OCI-LY1 (cell line): ENCODE data around the gene KCTD18.

Source experiments
- EZH2 ChIP-seq: fragments of 200-600 bp; sonication (generic), shearing (Covaris generic); IDR thresholded peaks from 2 replicates; pipeline ENCODE4 v1.8.0; 2017; ENCODE audit warnings: borderline replicate concordance, mixed run types, mild to moderate bottlenecking, antibody characterized with exemption, low read length, moderate library complexity, mixed read lengths
- TF ChIP-seq, protein P1 (sequence below): fragments of 200-600 bp; sonication (generic), shearing (Covaris generic); IDR thresholded peaks from 2 replicates; pipeline ENCODE4 v1.5.1; 2017; ENCODE audit warnings: mild to moderate bottlenecking, antibody characterized with exemption, low read length, moderate library complexity, mixed read lengths

DNA sequence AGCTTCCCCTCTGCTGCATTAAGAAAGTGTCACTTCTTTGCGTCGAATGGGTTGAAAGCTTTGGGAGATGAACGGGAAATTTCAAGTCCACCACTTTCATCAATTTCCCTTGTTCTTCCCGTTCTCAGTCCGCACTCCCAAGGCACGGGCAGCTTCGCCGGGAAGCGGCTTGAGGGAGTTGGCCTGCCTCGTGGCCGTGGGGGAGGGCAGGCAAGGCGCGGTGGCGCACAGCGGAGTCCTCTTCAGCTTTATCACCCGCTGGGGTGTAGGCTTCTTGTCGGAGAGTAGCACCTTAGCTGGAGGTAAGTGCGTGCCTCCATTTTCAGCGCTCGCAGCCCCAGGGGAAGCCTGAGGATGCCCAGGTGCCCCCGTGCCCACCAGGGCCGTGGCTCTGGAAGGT, 19.9 kb downstream of the KCTD18 start:
- TF ChIP-seq, protein P1, sequence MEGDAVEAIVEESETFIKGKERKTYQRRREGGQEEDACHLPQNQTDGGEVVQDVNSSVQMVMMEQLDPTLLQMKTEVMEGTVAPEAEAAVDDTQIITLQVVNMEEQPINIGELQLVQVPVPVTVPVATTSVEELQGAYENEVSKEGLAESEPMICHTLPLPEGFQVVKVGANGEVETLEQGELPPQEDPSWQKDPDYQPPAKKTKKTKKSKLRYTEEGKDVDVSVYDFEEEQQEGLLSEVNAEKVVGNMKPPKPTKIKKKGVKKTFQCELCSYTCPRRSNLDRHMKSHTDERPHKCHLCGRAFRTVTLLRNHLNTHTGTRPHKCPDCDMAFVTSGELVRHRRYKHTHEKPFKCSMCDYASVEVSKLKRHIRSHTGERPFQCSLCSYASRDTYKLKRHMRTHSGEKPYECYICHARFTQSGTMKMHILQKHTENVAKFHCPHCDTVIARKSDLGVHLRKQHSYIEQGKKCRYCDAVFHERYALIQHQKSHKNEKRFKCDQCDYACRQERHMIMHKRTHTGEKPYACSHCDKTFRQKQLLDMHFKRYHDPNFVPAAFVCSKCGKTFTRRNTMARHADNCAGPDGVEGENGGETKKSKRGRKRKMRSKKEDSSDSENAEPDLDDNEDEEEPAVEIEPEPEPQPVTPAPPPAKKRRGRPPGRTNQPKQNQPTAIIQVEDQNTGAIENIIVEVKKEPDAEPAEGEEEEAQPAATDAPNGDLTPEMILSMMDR: no peak
- TF ChIP-seq EZH2: no peak
